ENCODE measurements around the gene PRELID3B. TPM values are rescaled to one million over a fixed set of nuclear protein-coding genes. Genes with fewer than 3 reads are reported as not detected.

The PRELID3B gene
- total RNA-seq, 1 experiment from 2014 or later, result 137 TPM

DNA sequence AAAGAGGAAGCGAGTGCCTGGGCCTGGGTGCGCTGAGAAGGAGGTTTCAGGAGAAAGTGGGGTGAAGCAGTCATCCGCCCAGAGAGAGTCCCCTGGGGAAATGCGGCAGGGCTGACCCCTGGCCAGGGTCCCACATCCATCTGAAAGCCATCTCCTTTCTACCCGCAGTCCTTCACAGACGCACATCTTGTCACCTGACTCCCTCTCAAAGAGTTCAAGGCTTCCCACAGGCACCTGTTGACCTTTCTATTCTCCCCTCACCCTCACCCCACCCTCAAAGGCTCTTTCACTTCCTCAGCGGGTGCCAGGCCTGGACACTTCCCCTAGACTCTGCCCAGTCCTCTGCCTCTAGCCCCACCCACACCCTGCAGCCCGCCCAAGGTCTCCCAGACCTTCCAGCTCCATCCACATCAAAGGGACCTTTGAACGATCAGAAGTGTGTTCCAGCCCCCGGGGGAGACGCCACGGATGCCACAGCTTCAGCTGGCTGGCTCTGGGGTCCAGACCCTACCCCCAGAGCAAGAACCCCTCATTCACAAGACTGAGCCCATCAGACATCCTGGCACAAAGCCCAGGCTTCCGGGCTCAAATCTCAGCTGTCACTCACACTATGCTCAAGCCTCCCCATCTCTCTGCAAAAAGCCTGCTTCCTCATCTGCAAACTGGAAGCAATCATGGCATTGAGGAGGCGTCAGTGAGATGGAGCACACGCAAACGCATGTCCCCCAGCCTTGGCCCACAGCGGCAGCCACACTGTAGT, 37.6 kb downstream of the PRELID3B start:
- Histone ChIP-seq H3K27me3 (ENCODE audit: insufficient read depth, low read depth) (no peaks in the 10 kb centered on the region), H3K4me2 (peak overlapping the region; percentile 94; the same call in 1 of the 2 replicates), H2AFZ (no peak overlapping the region), H3K79me2 (ENCODE audit: low read depth) (peaks cover 19% of the 10 kb centered on the region), H3K4me1 (replicated peaks; ENCODE audit: insufficient read depth) (peaks cover 34% of the 10 kb centered on the region), H3K9me3 (ENCODE audit: insufficient read depth, low read depth) (no peaks in the 10 kb centered on the region), H4K20me1 (ENCODE audit: insufficient read depth) (peaks cover 6% of the 10 kb centered on the region; the same call in 1 of the 2 replicates), H3K4me3 (no peak overlapping the region), H3K36me3 (ENCODE audit: low read depth) (no peaks in the 10 kb centered on the region), H3K9me2 (ENCODE audit: insufficient read depth) (no peaks in the 10 kb centered on the region), H3F3A (ENCODE audit: insufficient read depth, low read depth) (peaks cover 11% of the 10 kb centered on the region), H3K27ac (no peak overlapping the region)
- intact Hi-C loops (cut with micrococcal nuclease; ENCODE audit: unreplicated experiment), result no loop called here
- TF ChIP-seq, protein P1, sequence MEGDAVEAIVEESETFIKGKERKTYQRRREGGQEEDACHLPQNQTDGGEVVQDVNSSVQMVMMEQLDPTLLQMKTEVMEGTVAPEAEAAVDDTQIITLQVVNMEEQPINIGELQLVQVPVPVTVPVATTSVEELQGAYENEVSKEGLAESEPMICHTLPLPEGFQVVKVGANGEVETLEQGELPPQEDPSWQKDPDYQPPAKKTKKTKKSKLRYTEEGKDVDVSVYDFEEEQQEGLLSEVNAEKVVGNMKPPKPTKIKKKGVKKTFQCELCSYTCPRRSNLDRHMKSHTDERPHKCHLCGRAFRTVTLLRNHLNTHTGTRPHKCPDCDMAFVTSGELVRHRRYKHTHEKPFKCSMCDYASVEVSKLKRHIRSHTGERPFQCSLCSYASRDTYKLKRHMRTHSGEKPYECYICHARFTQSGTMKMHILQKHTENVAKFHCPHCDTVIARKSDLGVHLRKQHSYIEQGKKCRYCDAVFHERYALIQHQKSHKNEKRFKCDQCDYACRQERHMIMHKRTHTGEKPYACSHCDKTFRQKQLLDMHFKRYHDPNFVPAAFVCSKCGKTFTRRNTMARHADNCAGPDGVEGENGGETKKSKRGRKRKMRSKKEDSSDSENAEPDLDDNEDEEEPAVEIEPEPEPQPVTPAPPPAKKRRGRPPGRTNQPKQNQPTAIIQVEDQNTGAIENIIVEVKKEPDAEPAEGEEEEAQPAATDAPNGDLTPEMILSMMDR (conservative IDR thresholded peaks at IDR 0.05), result no peak
- ChIA-PET CTCF (no interaction called here), POLR2A (ENCODE audit: unreplicated experiment) (interaction anchor here (0.9 kb wide), 1 partner anchor 489 kb away, joined by 6 read pairs; no protein-coding TSS in a partner anchor)
- no TSS peak for BruUV-seq (replicated peaks)
- no peak for DNase-seq

DNA sequence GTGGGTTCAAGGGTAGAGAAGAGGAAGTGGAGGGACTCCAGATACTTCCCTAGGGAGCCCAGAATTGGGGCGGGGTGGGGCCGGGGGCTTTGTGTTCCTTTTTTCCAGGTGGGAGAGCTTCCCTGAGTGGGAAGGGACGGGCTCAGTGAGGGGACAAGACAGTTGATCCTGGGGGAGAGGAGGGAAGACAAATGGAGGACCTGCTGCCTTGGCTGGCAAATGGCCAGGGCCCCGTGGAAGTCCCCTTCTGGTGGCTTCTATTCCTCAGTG, 38.2 kb downstream of the PRELID3B start:
- H3K9me3 ChIP-seq (ENCODE audit: insufficient read depth, low read depth), result no peaks in the 10 kb centered on the region
- no peak overlapping the region for H3K27ac ChIP-seq
- no peak for DNase-seq
- intact Hi-C loops (cut with micrococcal nuclease; ENCODE audit: unreplicated experiment), result no loop called here
- H3K79me2 ChIP-seq (ENCODE audit: low read depth), result peaks cover 19% of the 10 kb centered on the region
- ChIA-PET CTCF (no interaction called here), POLR2A (ENCODE audit: unreplicated experiment) (interaction anchor here (0.9 kb wide), 1 partner anchor 489 kb away, joined by 6 read pairs; no protein-coding TSS in a partner anchor)
- peaks cover 6% of the 10 kb centered on the region; the same call in 1 of the 2 replicates for H3F3A ChIP-seq (ENCODE audit: insufficient read depth, low read depth)
- H3K36me3 ChIP-seq (ENCODE audit: low read depth), result 0 out of 2 replicates have a peak, but pooled peaks cover under 1% of the 10 kb centered on the region
- H3K4me1 ChIP-seq (replicated peaks; ENCODE audit: insufficient read depth), result peaks cover 28% of the 10 kb centered on the region
- no TSS peak for BruUV-seq (replicated peaks)
- TF ChIP-seq, protein P1 (conservative IDR thresholded peaks at IDR 0.05), result no peak
- TF ChIP-seq EZH2 (IDR thresholded peaks at IDR 0.05; ENCODE audit: low read depth), result no peak
- H3K27me3 ChIP-seq (ENCODE audit: insufficient read depth, low read depth), result no peaks in the 10 kb centered on the region
- H2AFZ ChIP-seq, result no peak overlapping the region
- no peak overlapping the region for H3K4me3 ChIP-seq
- H4K20me1 ChIP-seq (ENCODE audit: insufficient read depth), result peaks cover 6% of the 10 kb centered on the region; the same call in 1 of the 2 replicates
- no peaks in the 10 kb centered on the region for H3K9me2 ChIP-seq (ENCODE audit: insufficient read depth)
- H3K4me2 ChIP-seq, result no peak overlapping the region

DNA sequence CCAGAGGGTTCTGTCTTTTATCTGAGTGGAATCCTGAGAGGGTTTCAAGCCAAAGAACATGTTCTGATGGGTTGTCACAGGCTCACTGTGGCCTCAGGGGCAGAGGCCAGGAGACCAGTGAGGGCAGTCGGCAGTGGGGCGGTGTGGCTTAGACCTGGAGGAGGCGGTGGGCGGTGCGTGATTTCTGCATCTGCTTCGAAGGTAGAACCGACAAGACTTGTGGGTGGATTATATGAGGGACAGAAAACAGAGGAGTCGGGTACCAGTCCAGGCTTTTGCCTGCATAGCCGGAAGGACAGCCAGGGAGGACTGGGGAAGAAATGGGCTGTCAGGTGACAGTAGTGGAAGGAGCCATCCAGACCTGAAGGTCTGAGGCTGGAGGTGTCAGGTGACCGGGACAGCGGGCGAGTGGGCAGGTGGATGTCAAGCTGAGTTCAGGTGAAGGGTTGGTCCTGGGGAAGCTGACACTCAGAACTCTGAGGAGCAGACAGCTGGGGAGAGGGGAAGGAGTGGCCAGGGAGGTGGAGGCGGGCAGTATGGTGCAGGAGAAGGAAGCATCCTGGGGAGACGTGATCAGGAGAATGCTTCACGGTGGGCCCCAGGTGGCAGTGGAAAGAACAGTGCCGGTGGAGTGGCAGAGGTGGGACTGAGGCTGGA, 38.6 kb downstream of the PRELID3B start:
- peaks cover 6% of the 10 kb centered on the region; the same call in 1 of the 2 replicates for H4K20me1 ChIP-seq (ENCODE audit: insufficient read depth)
- peaks cover 5% of the 10 kb centered on the region; the same call in 1 of the 2 replicates for H3K36me3 ChIP-seq (ENCODE audit: low read depth)
- ChIA-PET CTCF (no interaction called here), POLR2A (ENCODE audit: unreplicated experiment) (no interaction called here)
- no peak overlapping the region for H3K4me2 ChIP-seq
- no peak overlapping the region for H3K27ac ChIP-seq
- no TSS peak for BruUV-seq (replicated peaks)
- no peak overlapping the region for H2AFZ ChIP-seq
- H3K4me1 ChIP-seq (replicated peaks; ENCODE audit: insufficient read depth), result peaks cover 28% of the 10 kb centered on the region
- no peak for DNase-seq
- H3K4me3 ChIP-seq, result no peak overlapping the region
- no peaks in the 10 kb centered on the region for H3K9me3 ChIP-seq (ENCODE audit: insufficient read depth, low read depth)
- H3K27me3 ChIP-seq (ENCODE audit: insufficient read depth, low read depth), result no peaks in the 10 kb centered on the region
- peaks cover 1% of the 10 kb centered on the region; the same call in 1 of the 2 replicates for H3F3A ChIP-seq (ENCODE audit: insufficient read depth, low read depth)
- intact Hi-C loops (cut with micrococcal nuclease; ENCODE audit: unreplicated experiment), result no loop called here
- H3K79me2 ChIP-seq (ENCODE audit: low read depth), result peaks cover 19% of the 10 kb centered on the region
- H3K9me2 ChIP-seq (ENCODE audit: insufficient read depth), result no peaks in the 10 kb centered on the region
- no peak for TF ChIP-seq EZH2 (IDR thresholded peaks at IDR 0.05; ENCODE audit: low read depth)

Measured in PC-9 (cell line).